Embryonic facial prominence (tissue), 1 donor: ENCODE data around the gene NECAB2.

Experiments used
- DNase-seq: peaks from one replicate; pipeline ENCODE4 v3.0.0-alpha.2; 2016; ENCODE audit errors: extremely low spot score

Gene NECAB2

DNA sequence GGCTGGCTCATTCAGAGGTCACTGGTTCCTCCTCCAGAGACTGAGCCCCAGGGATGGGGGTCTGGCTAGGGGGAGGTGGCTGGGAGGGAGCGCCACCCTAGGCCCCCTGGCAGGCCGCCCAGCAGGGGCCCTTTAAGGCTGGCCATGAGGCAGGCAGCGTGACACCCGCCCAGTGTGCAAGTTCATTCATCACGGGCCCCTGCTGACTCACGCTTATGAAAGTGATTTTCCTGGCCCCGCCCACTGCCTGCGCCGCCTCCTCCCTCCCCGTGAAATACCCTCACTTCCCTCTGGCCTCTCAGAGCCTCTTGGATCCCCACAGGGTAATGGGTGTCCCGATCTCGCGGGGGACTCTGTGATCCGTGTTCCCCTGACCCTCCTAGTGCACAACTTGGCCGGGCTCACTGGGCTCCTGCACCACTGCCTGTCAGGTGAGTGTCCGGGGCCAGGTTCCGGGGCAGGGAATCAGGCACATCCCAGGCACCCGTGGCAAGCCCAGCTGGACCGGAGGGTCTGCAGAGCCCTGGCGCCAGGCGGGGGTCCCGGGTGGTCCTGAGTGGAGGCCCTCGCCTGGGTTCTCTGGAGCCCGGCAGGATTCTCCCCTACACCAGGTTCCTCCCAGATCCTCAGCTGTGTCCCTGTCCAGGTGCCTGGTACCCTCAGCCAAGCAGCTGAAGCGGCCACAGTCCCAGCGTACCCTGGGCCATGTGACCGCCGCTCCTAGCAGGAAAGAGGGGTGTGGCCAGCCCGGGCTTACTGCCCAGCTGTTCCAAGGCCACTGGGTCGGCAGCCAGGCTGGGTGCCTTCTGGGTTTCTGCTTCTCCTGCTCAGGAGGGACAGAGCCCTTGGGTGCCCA, 14.9 kb upstream of the NECAB2 start, which contains the start of gene OSGIN1:
Gene OSGIN1, plus strand, starts transcription at position 301 of the 856 bp plus-strand sequence. CDS start 4,432 bp downstream, outside the sequence.
- DNase-seq: peak; percentile 56

DNA sequence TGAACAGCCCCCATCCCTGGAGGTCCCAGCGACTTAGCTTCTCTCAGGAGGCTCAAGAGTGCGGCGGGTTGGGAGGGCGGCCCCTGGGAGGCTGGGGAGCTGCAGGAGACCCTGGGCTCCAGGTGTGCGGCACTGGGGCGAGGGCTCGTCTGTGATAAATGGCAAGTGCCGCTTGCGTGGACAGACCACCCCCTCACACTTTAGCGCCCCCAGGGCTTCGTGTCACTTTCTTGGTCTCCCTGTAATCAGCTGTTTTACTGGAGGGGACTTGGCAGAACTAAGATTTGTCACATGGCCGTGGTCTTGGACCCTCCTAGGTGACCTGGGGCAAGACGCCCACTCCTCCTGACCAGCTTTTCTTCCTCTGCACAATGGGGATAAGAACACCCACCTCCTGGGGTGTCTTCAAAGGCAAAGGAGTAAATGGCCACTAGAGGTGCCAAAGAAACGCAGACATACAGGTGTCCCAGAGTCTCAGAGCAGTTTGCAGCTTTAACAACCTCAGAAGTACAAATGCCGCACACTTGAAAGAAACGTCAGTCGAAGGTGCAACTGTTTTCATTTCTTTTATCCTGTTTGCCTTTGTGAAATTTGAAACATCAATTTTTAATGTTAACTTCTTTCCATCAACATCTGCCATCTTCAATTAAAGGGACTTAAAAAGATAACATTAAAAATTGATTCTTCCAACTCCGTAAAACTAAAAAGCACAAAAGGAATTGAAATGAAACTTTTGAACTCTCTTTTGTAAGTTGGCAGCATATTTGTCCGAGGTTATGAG, 14.1 kb upstream of the NECAB2 start:
- no peak for DNase-seq

DNA sequence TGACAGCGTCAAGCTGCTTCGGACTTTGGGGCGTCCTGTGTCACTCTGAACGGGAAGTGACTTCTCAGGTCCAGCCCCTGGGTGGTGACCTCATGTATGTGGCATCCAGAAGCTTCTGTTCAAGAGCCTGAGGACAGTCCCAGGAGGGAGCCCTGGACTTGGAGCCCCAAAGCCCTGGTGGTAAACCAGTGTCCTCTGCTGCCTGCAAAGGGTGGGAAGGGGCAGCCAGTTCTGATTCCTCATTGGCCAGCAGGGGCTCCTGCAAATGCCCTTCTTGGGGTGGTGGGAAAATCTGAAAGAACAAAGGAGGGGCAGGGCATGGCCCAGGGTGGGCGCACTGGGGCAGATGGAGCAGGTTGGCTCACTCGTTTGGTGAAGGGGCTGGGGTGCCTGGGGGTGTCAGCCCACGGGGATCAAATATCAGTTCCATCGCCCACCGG, 13.4 kb upstream of the NECAB2 start:
- DNase-seq: no peak

DNA sequence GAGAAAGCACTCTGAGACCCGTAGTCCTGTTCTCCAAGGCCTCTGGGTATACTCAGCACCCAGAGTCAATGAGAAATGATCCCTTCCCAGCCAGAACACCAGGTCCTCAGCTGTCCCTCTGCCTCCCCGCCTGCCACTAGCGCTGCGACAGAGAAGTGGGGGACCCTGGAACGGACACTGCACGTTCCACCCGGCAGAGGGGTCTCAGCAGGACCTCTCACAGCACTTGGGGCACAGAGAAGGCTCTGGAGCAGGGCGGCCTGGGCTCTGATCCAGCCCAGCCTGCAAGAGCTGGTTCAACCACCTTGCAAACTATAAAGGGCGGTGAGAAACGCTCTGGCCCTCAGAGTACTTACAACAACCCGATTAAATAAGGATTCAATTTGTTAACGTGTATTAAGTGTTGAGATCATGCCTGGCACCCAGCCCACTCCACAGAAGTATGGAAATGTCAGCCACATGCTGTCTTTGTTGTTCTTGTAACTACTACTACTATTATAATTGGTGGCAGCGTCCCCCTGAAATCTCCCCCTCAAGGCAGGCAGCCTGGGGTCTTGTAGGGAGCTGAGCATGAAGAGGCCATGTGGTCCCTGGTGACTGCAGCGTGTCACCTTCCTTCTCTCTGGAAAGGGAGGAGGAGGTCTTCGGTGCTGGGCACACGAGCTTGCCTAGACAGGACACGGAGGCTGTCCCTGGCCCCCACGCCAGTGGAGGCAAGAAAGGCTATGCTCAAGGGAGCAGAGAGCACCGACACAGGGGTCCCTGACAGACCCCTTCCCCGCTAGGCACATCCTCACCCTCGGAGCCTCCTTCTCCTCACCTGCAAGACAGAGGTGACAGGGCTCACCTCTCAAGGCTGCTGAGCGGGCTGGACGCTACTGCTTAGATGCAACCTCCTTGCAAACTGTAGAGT, 12.6 kb upstream of the NECAB2 start:
- no peak for DNase-seq

DNA sequence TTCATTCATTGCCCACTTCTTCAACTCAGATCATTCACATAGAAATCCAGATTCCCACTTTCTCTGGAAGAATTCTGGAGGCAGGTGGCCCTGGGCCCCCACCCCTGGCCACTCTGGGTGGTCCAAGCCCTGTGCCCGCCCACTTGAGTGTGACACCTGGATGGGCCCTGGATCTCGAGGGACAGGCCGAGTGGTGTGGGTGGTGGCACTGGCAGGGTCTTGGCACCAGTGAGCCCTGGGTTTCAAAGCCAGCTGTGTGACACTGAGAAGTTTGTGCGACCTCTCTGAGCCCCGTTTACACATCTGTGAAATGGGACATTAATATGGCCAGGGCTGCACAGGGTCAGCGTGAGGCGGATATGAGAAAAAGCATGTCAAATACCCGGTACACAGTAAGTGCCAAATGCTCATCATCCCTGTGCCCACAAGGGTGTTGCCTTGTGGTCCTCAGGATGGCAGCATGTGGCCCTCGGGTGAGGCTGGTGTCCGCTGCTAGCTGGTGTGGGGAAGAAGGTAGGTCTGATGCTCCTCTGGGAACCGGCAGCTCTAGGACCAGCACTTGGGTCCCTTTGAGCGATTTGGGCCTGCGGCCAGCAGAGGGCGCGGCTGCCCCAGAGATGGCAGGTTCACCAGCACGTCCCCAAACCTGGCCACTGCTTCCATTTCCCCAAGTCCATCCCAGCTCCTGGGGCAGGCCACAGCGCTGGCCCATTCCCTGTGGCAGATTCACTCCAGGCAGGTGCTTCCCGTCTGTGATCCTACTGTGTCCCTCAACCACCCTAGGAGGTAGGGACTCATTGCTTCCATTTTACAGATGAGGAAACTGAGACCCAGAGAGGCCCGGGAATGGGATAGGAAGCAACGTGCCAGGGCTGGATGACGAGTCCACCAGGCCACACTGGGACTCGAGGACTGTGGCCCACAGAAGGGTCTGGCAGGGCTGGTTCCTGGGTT, 11.4 kb upstream of the NECAB2 start:
- DNase-seq: peak; percentile 42

DNA sequence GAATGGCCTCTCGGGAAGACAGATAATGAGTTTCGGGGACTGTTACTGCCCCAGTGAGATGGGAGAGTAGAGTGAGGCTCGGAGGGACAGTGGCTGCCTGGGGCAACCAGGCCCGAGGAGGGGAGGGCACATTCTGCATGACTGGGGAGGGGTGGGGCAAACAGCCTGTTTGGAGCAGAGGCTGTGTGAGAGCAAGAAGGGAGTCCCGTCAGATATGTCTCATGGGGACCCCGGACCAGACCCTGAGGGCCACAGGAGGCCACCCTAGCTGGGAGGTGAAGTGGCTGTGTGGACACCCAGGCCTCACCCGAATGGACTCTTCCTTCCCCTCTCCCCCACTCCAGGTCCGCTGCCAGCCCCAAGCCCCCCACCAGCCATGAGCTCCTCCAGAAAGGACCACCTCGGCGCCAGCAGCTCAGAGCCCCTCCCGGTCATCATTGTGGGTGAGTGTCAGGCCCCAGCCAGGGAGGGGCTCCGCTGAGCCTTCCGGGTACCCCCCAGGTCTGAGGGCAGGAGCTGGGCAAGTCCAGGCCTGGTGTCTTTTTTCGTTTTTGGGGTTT, 10.7 kb upstream of the NECAB2 start:
- no peak for DNase-seq

DNA sequence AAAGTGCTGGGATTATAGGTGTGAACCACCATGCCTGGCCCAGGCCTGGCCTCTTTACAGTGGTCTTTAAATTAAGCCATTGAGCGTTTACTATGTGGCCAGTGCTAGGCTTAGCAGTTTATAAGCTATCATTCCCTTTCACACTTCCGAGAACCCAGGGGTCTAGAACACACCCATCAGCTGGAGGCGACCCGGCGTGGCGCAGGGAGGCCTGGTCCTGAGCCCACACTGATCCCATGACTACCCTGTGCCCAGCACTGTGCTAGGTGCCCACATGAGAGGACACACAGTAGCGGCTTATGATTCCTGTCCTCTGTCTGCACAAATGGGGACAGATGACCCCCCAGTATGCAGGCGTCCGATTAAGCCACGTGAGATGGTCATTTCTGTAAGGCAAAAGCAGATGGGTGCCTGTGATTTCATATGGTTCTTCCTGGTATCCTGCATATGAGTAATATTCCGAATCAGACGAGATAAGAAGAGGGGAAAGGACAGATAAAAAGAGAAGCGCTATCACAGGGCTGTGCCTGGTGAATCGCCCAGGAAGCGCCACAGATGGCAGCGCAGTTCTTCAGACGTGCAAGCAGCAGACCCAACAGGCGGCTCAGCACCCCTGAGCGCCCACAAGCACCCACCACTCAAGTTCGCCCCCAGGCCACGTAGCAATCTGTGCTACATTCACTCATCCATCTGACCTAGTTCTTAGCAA, 9.8 kb upstream of the NECAB2 start:
- DNase-seq: no peak

DNA sequence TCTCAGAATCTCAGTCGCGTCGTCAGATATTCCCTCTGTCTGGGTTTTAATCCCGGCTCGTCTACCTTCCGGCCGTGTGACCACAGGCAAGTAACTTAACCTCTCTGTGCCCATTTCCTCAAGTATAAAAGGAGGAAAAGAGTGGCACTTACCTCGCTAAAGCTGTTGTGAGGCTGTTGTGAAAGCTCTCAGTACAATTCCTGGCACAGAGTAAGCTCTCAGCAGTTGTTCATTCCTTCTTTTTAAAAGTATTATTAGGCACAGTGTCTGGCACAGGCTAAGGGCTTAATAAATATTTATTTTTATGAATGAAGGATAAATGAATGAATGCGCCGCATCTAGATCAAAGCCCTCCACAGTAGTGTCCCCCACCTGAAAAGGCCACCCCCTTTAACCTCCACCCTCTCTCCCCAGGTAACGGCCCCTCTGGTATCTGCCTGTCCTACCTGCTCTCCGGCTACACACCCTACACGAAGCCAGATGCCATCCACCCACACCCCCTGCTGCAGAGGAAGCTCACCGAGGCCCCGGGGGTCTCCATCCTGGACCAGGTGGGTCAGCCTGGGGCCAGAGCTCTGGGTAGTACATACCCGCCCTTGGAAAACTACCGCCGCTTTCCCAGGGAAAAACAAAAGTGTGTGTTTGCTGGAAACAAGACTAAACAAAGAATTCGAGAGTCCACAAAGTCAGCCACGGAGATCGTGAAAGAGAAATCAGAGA, 9.0 kb upstream of the NECAB2 start:
- no peak for DNase-seq

DNA sequence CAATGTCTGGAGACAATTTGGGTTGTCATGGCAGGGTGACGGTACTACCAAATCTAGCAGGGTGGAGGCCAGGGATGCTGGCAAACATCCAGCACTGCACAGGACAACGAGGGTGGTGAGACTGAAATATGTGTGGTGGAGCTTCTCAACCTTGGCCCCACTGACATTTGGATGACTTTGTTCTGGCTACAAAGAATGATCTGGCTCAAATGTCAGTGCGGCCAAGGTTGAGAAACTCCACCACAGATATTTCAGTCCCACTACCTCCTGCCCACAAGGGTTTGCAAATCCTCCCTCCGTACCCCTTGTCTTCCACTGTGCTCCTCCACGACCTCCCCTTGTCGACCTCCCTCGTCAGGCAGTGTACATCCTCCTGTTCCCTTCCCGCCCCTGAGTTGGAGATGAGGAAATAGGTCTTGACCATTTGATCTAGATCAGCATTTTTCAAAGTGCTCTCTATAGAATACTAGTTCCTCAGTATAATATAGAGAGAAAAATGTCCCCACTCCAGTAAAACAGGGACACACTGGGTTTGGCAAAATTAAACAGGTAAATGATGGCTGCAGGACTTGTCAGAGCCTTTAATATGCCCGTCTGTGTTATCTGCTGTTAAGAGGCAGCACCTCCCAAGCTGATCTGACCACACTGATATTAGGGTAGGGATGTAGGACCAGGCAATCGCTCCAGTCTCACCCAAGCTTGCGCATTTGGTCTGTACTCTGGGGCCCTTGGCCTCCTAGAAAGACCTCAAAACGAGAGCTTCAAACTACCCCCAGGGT, 8.2 kb upstream of the NECAB2 start:
- DNase-seq: no peak

DNA sequence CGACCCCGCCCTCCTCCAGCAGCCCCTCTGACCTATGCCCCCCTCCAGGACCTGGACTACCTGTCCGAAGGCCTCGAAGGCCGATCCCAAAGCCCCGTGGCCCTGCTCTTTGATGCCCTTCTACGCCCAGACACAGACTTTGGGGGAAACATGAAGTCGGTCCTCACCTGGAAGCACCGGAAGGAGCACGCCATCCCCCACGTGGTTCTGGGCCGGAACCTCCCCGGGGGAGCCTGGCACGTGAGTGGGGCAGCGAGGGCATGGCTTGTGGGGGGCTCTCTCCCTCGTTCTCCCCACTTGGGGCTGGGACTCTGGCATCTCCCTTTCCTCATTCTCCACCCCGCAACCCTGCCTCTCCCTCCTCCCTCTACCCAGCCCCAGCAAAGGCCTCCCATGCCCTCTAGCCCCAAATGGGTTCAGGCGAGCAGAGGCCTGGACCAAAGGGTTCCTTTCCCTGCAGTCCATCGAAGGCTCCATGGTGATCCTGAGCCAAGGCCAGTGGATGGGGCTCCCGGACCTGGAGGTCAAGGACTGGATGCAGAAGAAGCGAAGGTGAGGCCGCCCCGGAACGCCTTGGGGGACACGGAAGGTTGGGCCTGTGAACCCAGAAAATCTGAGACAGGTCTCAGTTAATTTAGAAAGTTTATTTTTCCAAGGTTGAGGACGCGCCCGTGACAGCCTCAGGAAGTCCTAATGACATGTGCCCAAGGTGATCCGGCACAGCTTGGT, 7.4 kb upstream of the NECAB2 start:
- DNase-seq: no peak

DNA sequence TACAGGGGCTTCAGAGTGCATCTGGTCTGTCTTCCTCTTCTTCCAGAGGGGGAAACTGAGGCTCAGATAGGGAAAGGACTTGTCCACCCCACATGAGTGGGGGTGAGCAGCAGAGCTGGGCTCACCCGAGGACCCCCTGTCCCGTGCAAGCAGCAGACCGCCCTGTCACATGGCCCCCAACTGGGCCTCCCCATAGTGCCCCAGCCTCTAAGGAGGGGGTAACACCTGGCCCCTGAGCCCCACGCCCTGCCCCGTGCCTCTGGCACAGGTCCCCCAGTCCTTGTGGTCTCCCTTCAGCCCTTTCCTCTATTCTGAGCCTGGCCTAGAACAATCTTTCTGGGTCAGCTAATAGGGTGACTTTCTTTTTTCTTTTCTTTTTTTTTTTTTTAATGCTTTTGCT, 6.5 kb upstream of the NECAB2 start:
- no peak for DNase-seq

DNA sequence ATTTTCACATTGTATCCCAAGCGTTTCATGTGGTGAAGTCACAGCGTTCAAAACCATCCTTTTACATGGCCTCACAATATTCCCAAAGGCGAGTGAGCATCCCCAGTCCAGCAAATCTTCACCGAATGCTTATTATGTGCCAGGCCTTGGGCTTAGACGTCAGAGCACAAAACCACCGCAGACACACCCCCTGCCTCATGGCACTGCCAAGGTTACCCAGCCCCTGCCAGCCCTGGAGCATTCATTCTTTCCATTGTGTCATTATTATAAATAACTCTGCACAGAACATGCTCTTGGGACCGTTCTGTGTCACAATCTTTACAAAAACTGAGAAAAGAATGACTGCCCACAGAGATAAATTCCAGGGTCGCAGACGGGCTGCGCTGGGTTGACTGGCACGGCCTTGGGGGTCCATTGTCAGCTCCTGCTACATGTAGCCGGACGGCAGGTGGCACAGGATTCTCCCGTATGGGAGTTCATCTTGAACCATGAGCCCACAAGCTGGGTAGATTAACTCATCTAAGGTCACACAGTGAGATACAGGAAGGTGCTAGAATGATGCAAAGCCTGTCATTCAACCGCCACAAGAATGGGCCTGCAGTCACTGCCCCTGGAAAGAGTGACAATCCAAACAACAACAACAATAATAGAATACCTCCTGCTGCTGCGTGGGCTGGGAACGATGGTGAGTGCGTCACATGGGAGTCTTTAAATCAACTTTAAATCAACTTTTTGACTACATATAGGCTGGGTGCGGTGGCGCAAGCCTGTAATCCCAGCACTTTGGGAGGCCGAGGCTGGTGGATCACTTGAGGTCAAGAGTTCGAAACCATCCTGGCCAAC, 4.5 kb upstream of the NECAB2 start:
- DNase-seq: no peak

DNA sequence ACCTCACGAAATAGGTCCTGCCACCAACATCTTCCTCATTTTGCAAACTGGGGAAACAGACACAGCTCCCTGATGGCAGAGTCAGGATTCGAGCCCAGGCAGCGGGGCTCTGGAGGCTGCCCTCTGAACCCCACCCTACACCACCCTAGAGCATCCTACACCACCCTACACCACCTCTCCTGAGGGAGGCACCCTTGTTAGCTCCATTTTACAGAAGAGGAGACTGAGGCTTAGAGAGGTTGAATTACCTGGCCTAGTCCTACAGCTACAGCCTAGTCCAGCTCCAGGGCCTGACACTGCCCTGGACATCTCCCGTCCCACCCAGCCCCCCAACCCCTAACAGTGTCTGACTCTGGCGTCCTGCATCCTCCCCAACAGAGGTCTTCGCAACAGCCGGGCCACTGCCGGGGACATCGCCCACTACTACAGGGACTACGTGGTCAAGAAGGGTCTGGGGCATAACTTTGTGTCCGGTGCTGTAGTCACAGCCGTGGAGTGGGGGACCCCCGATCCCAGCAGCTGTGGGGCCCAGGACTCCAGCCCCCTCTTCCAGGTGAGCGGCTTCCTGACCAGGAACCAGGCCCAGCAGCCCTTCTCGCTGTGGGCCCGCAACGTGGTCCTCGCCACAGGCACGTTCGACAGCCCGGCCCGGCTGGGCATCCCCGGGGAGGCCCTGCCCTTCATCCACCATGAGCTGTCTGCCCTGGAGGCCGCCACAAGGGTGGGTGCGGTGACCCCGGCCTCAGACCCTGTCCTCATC, 3.2 kb upstream of the NECAB2 start:
- no peak for DNase-seq

DNA sequence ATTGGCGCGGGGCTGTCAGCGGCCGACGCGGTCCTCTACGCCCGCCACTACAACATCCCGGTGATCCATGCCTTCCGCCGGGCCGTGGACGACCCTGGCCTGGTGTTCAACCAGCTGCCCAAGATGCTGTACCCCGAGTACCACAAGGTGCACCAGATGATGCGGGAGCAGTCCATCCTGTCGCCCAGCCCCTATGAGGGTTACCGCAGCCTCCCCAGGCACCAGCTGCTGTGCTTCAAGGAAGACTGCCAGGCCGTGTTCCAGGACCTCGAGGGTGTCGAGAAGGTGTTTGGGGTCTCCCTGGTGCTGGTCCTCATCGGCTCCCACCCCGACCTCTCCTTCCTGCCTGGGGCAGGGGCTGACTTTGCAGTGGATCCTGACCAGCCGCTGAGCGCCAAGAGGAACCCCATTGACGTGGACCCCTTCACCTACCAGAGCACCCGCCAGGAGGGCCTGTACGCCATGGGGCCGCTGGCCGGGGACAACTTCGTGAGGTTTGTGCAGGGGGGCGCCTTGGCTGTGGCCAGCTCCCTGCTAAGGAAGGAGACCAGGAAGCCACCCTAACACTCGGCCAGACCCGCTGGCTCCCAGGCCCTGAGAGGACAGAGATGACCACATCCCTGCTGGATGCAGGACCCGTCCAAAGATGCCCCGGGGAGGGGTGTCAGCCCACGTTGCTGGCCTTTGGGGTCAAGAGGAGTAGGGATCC, 2.4 kb upstream of the NECAB2 start:
- DNase-seq: no peak

DNA sequence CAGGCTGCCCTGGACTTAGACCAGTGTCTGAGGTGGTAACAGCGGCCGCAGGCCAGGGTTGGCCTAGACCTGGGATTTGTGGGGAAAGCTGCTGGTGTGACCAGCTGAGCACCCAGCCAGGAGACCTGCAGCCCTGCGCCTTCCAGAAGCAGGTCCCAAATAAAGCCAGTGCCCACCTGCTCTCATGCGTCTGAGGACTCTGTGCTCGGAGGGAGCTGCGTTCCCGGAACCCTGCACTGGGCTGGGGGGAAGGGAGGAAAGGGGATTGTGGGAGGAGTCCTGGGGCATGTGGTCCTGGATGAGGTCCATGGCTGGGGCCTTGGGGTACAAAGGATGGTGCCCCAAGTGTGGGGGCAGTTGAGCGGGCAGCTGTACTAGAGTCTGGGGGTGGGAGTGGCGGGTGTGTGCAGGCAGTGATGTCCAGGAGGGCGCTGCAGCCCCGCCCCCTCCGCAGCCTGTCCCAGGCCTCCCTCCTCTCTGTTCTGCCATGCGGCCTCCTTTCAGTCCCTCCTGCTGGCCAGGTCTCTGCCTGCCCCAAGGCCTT, 1.8 kb upstream of the NECAB2 start:
- no peak for DNase-seq
